ENCODE data around the gene CYLC2. TPM values are rescaled to one million over a fixed set of nuclear protein-coding genes. Genes with fewer than 3 reads are reported as not detected.

Gene CYLC2
- total and polyA plus RNA-seq, 2 of the 8 experiments (the other 6 are each of a cell fraction or from before 2014, with no cell fraction given) = not detected

GRCh38 chr9:102967979-102968378 is 27.2 kb upstream of the CYLC2 start:
- Histone ChIP-seq H4K91ac (replicated peaks; ENCODE audit: insufficient read length, low read length) (no peak overlapping the region), H4K8ac (ENCODE audit: extremely low read depth, insufficient read depth, low read length) (no peak overlapping the region), H2BK20ac (ENCODE audit: low read length) (no peak overlapping the region), H3K27ac (ENCODE audit: low read depth, low read length) (no peak overlapping the region), H3K14ac (ENCODE audit: insufficient read length) (no peak overlapping the region), H3K9me3 (ENCODE audit: insufficient read depth in 2 of 2, low read depth in 1 of 2, low read length in 1 of 2) (peaks cover 11% of the 10 kb centered on the region in 2 experiments; a peak in 2 of 4 replicates), H3K56ac (replicated peaks; ENCODE audit: insufficient read length, low read depth, low read length) (no peak overlapping the region), H2BK15ac (ENCODE audit: low read length) (no peak overlapping the region), H3K18ac (ENCODE audit: extremely low read depth, low read length) (no peak overlapping the region), H2AK5ac (ENCODE audit: low read depth, low read length) (no peak overlapping the region), H4K5ac (ENCODE audit: insufficient read length, low read depth, low read length) (no peak overlapping the region), H2AFZ (ENCODE audit: low read length) (no peak overlapping the region), H3K23me2 (ENCODE audit: low read depth, low read length) (no peaks in the 10 kb centered on the region), H3K4me1 (replicated peaks in 1 of 4; ENCODE audit: control insufficient read depth in 3 of 4, insufficient read depth in 4 of 4, low read length in 3 of 4) (no peaks in the 10 kb centered on the region), H3K79me2 (ENCODE audit: control insufficient read depth in 1 of 2, insufficient read depth in 2 of 2, low read length in 2 of 2) (no peaks in the 10 kb centered on the region), H3K79me1 (ENCODE audit: low read depth, low read length) (no peaks in the 10 kb centered on the region), H2BK5ac (ENCODE audit: low read depth, low read length) (no peak overlapping the region), H2BK12ac (ENCODE audit: low read depth, low read length) (no peak overlapping the region), H3K23ac (ENCODE audit: insufficient read length) (no peak overlapping the region), H4K20me1 (replicated peaks in 1 of 2; ENCODE audit: control insufficient read depth in 1 of 2, insufficient read depth in 2 of 2, low read length in 2 of 2) (no peaks in the 10 kb centered on the region), H3K36me3 (ENCODE audit: control insufficient read depth in 2 of 4, insufficient read depth in 4 of 4, low read length in 3 of 4) (no peaks in the 10 kb centered on the region), H3K4me2 (ENCODE audit: insufficient read depth in 1 of 2, low read depth in 2 of 2, low read length in 2 of 2) (no peak overlapping the region), H3K9ac (replicated peaks in 1 of 4; ENCODE audit: extremely low read depth in 1 of 4, low read depth in 3 of 4, low read length in 3 of 4) (no peak overlapping the region), H3K4ac (replicated peaks; ENCODE audit: insufficient read length, low read depth, low read length) (no peak overlapping the region), H3K4me3 (ENCODE audit: extremely low read depth in 1 of 4, insufficient read depth in 2 of 4, low read depth in 3 of 4, low read length in 4 of 4) (no peak overlapping the region), H2BK120ac (replicated peaks; ENCODE audit: low read depth, low read length) (no peak overlapping the region), H3K27me3 (replicated peaks in 1 of 4; ENCODE audit: control insufficient read depth in 3 of 4, extremely low read depth in 1 of 4, insufficient read depth in 3 of 4, low read length in 3 of 4) (no peaks in the 10 kb centered on the region)
- WGBS, 2 experiments (ENCODE audit: extremely low coverage in 1 of 2, insufficient coverage in 1 of 2, insufficient read length in 1 of 2, insufficient replicate concordance in 2 of 2, low coverage in 1 of 2, low lambda C conversion rate in 2 of 2, missing lambda C conversion rate in 1 of 2) = 85% methylated on average over 2 of the region's 2 CpGs; no CpG with 5 or more reads in 1 of the 2 experiments
- TF ChIP-seq SUZ12 (IDR thresholded peaks at IDR 0.05; ENCODE audit: low read length) (no peak), CHD2 (IDR thresholded peaks at IDR 0.05; ENCODE audit: low read length) (no peak), JUND (IDR thresholded peaks at IDR 0.05; ENCODE audit: low read length) (no peak)
- FAIRE-seq = no peak
- ChIA-PET CTCF (ENCODE audit: partially characterized antibody) (no interaction called here), POLR2A (ENCODE audit: partially characterized antibody) (no interaction called here)
- no peak for DNase-seq (ENCODE audit: low read depth in 1 of 2, low spot score in 2 of 2)
